Caco-2 (cell line): ENCODE measurements around the gene C17orf75. TPM values are rescaled to one million over a fixed set of nuclear protein-coding genes. Genes with fewer than 3 reads are reported as not detected.

Source experiments
- BruUV-seq: library from RNA; stranded (reverse); fragments of 400-500 nt; replicated peaks from 2 replicates; lab custom pipeline; 2021; lab: Mats Ljungman, UMichigan
- CTCF ChIA-PET: fragments of 300-600 bp; sonication (Branson Sonifier 250); formaldehyde crosslinking; loops from one replicate; lab custom pipeline; 2022; ENCODE audit warnings: antibody characterized with exemption; lab: Charles Lee
- POLR2A ChIA-PET: fragments of 300-600 bp; sonication (Branson Sonifier 250); formaldehyde crosslinking; loops from one replicate; lab custom pipeline; 2022; ENCODE audit warnings: antibody characterized with exemption; lab: Charles Lee
- DNase-seq, 2 experiments: peaks; one replicate each; pipeline versions ENCODE4 v3.0.0 to v3.0.0-alpha.2; 2020 to 2022
- H3K27me3 ChIP-seq: replicated peaks from 2 replicates; pipeline ENCODE4 v1.6.0; 2011; ENCODE audit warnings: low read length; ENCODE audit not compliant: control insufficient read depth, insufficient read depth
- H3K36me3 ChIP-seq: 2 replicates; pipeline ENCODE4 v1.5.1; 2011; ENCODE audit warnings: low read length; ENCODE audit not compliant: control insufficient read depth, insufficient read depth
- H3K4me1 ChIP-seq: fragments of 250-450 bp; sonication (Bioruptor Pico); 2 replicates; pipeline ENCODE4 v1.5.1; 2020; ENCODE audit warnings: mild to moderate bottlenecking
- H3K4me3 ChIP-seq: 2 replicates; pipeline ENCODE4 v1.5.1; 2011; ENCODE audit warnings: low read depth, mild to moderate bottlenecking, control low read depth, low read length
- H3K9me3 ChIP-seq: fragments of 250-450 bp; sonication (Bioruptor Pico); 2 replicates; pipeline ENCODE4 v1.5.1; 2020; ENCODE audit warnings: mild to moderate bottlenecking, moderate library complexity
- H3K27ac Mint-ChIP-seq: one replicate; pipeline ENCODE4 v1.8.0; 2022; ENCODE audit warnings: mixed read lengths; ENCODE audit not compliant: unreplicated experiment
- H3K27me3 Mint-ChIP-seq: one replicate; pipeline ENCODE4 v1.8.0; 2022; ENCODE audit warnings: mixed read lengths; ENCODE audit not compliant: insufficient read depth, unreplicated experiment
- H3K36me3 Mint-ChIP-seq: one replicate; pipeline ENCODE4 v1.8.0; 2022; ENCODE audit warnings: mild to moderate bottlenecking, mixed read lengths; ENCODE audit not compliant: insufficient read depth, unreplicated experiment
- H3K4me1 Mint-ChIP-seq: one replicate; pipeline ENCODE4 v1.8.0; 2022; ENCODE audit warnings: low read depth, mixed read lengths; ENCODE audit not compliant: unreplicated experiment
- H3K4me3 Mint-ChIP-seq: one replicate; pipeline ENCODE4 v1.8.0; 2022; ENCODE audit warnings: mild to moderate bottlenecking, moderate library complexity, mixed read lengths; ENCODE audit not compliant: unreplicated experiment
- H3K9me3 Mint-ChIP-seq: one replicate; pipeline ENCODE4 v1.8.0; 2022; ENCODE audit warnings: mixed read lengths; ENCODE audit not compliant: unreplicated experiment
- intact Hi-C: fragments of 100-400 bp; cut with micrococcal nuclease; formaldehyde crosslinking; loops from one replicate; pipeline ENCODE4 v1.10.0; 2022; ENCODE audit not compliant: unreplicated experiment
- total RNA-seq: library from RNA; stranded (reverse); gene quantifications from 2 replicates; pipeline ENCODE4 v1.2.3, GENCODE V29; 2022
- TF ChIP-seq, protein P1 (sequence below), 2 experiments: fragments of 200-600 bp in 1 of 2; IDR thresholded peaks; 1 replicate in 1 of 2; 2 replicates in 1 of 2; pipeline versions ENCODE4 v1.5.1 to v1.8.0; 2011 to 2022; ENCODE audit warnings: antibody characterized with exemption in 1 of 2, control low read depth in 1 of 2, inconsistent platforms in 1 of 2, low read depth in 1 of 2, low read length in 1 of 2, mild to moderate bottlenecking in 1 of 2, moderate library complexity in 1 of 2; ENCODE audit not compliant: insufficient read depth in 1 of 2, severe bottlenecking in 1 of 2, unreplicated experiment in 1 of 2

C17orf75 gene
- total RNA-seq, 1 experiment from 2014 or later: 26.1 TPM

- POLR2A ChIA-PET: interaction anchor here (0.5 kb wide), 1 partner anchor 33 kb away, joined by 9 read pairs; no protein-coding TSS in a partner anchor
- Mint-ChIP-seq H3K27ac (no peak overlapping the region), H3K4me1 (peaks cover 38% of the 10 kb centered on the region), H3K9me3 (no peaks in the 10 kb centered on the region), H3K27me3 (no peaks in the 10 kb centered on the region), H3K4me3 (no peak overlapping the region), H3K36me3 (peaks cover 64% of the 10 kb centered on the region)
- H3K9me3 ChIP-seq: no peaks in the 10 kb centered on the region
- intact Hi-C loops: loop anchor here (5.0 kb wide), 1 partner anchor 132 kb away; no protein-coding TSS in a partner anchor
- TF ChIP-seq, protein P1, sequence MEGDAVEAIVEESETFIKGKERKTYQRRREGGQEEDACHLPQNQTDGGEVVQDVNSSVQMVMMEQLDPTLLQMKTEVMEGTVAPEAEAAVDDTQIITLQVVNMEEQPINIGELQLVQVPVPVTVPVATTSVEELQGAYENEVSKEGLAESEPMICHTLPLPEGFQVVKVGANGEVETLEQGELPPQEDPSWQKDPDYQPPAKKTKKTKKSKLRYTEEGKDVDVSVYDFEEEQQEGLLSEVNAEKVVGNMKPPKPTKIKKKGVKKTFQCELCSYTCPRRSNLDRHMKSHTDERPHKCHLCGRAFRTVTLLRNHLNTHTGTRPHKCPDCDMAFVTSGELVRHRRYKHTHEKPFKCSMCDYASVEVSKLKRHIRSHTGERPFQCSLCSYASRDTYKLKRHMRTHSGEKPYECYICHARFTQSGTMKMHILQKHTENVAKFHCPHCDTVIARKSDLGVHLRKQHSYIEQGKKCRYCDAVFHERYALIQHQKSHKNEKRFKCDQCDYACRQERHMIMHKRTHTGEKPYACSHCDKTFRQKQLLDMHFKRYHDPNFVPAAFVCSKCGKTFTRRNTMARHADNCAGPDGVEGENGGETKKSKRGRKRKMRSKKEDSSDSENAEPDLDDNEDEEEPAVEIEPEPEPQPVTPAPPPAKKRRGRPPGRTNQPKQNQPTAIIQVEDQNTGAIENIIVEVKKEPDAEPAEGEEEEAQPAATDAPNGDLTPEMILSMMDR (IDR thresholded peaks at IDR 0.05; ENCODE audit: insufficient read depth in 1 of 2, low read depth in 1 of 2, low read length in 1 of 2, severe bottlenecking in 1 of 2, unreplicated experiment in 1 of 2): no peak
- no TSS peak for BruUV-seq
- H3K4me3 ChIP-seq: no peak overlapping the region
- CTCF ChIA-PET: no interaction called here
- H3K36me3 ChIP-seq: peaks cover 2% of the 10 kb centered on the region
- H3K27me3 ChIP-seq: no peaks in the 10 kb centered on the region
- H3K4me1 ChIP-seq: peaks cover 27% of the 10 kb centered on the region
- no peak for DNase-seq
These were observed 42.0 kb upstream of the C17orf75 start for GRCh38 chr17:32383926-32384434.

DNA sequence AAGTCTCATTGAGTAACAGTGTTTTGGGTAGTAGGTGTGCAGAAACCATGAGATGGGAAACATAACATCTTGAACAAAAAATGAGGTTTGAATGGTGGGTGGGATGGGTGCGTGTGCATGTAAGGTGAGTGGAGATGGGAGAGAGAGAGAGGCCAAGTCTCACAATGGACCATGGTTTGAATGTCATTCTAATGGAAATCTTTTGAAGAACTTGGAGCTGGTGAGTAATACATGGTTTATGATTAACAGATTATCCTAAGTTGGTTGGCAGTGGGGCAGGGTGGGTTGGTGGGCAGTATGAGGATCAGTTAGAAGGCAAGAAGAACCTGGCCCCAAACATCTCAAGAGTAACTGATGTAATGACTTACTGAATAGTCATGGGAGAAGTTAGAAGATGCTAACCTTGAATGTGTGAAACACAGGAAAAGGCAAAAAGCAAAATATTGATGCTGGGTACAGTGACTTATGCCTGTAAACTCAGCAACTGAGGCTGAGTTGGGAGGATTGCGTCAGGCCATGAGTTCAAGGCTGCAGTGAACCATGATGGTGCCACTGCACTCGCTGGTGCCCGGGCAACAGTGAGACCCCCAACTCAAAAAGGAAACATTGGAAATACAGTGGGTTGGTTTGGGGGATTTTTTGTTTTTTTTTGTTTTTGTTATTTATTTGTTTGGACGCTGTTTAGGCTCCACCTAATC lies 40.7 kb upstream of the C17orf75 start:
- intact Hi-C loops: loop anchor here (5.0 kb wide), 1 partner anchor 130 kb away; no protein-coding TSS in a partner anchor
- Histone ChIP-seq H3K36me3 (peaks cover 2% of the 10 kb centered on the region), H3K27me3 (no peaks in the 10 kb centered on the region), H3K9me3 (no peaks in the 10 kb centered on the region), H3K4me3 (no peak overlapping the region), H3K4me1 (peaks cover 27% of the 10 kb centered on the region)
- ChIA-PET POLR2A (no interaction called here), CTCF (interaction anchor here (0.6 kb wide), 1 partner anchor 445 kb away, joined by 9 read pairs; no protein-coding TSS in a partner anchor)
- H3K4me1 Mint-ChIP-seq: peaks cover 38% of the 10 kb centered on the region
- BruUV-seq: TSS peak; percentile 2
- no peak for DNase-seq
- TF ChIP-seq, protein P1 (IDR thresholded peaks at IDR 0.05; ENCODE audit: insufficient read depth in 1 of 2, low read depth in 1 of 2, low read length in 1 of 2, severe bottlenecking in 1 of 2, unreplicated experiment in 1 of 2): no peak
- H3K27me3 Mint-ChIP-seq: no peaks in the 10 kb centered on the region
- H3K27ac Mint-ChIP-seq: no peak overlapping the region
- H3K9me3 Mint-ChIP-seq: no peaks in the 10 kb centered on the region
- no peak overlapping the region for H3K4me3 Mint-ChIP-seq
- peaks cover 67% of the 10 kb centered on the region for H3K36me3 Mint-ChIP-seq

- H3K36me3 Mint-ChIP-seq: peaks cover 99% of the 10 kb centered on the region
- intact Hi-C loops: no loop called here
- Histone ChIP-seq H3K36me3 (peaks cover 3% of the 10 kb centered on the region), H3K9me3 (no peaks in the 10 kb centered on the region), H3K27me3 (no peaks in the 10 kb centered on the region), H3K4me3 (no peak overlapping the region), H3K4me1 (peaks cover under 1% of the 10 kb centered on the region; the same call in 1 of the 2 replicates)
- BruUV-seq: no TSS peak
- ChIA-PET CTCF (no interaction called here), POLR2A (no interaction called here)
- no peak overlapping the region for H3K4me3 Mint-ChIP-seq
- TF ChIP-seq, protein P1 (IDR thresholded peaks at IDR 0.05; ENCODE audit: insufficient read depth in 1 of 2, low read depth in 1 of 2, low read length in 1 of 2, severe bottlenecking in 1 of 2, unreplicated experiment in 1 of 2): no peak
- DNase-seq: no peak
- no peaks in the 10 kb centered on the region for H3K4me1 Mint-ChIP-seq
- no peaks in the 10 kb centered on the region for H3K27me3 Mint-ChIP-seq
- H3K9me3 Mint-ChIP-seq: no peaks in the 10 kb centered on the region
- H3K27ac Mint-ChIP-seq: no peak overlapping the region
These were observed 28.5 kb upstream of the C17orf75 start for GRCh38 chr17:32370426-32370825.
